ENCODE results near the gene PPFIA2. TPM values are rescaled to one million over a fixed set of nuclear protein-coding genes. Genes with fewer than 3 reads are reported as not detected.

PPFIA2 gene
- total RNA-seq, 5 donors from 2014 or later (not counting 1 experiment from before 2014, with no cell fraction given) = not detected

- no peaks in the 10 kb centered on the region for H3K27me3 ChIP-seq (replicated peaks in 1 of 2; ENCODE audit: control insufficient read depth in 2 of 2, extremely low read depth in 1 of 2, insufficient read depth in 2 of 2, low read length in 1 of 2)
- no peaks in the 10 kb centered on the region for H3K4me1 ChIP-seq (ENCODE audit: control insufficient read depth in 1 of 2, extremely low read depth in 1 of 2, insufficient read depth in 2 of 2, low read length in 2 of 2)
- DNase-seq (no peak), ATAC-seq (replicated peaks in 1 of 4) (no peak)
- ChIA-PET CTCF (no interaction called here), POLR2A (no interaction called here)
- H3K27me3 Mint-ChIP-seq = no peaks in the 10 kb centered on the region
- no peak overlapping the region for H3K4me3 ChIP-seq (ENCODE audit: control insufficient read depth in 1 of 2, extremely low read depth in 1 of 2, low read length in 1 of 2)
- H3K9me3 Mint-ChIP-seq = peaks cover 0 to 8% (median 5%) of the 10 kb centered on the region in 3 donors
- H3K27ac Mint-ChIP-seq = no peak overlapping the region
- no peak overlapping the region for H3K27ac ChIP-seq (ENCODE audit: low read length)
- no peaks in the 10 kb centered on the region for H3K36me3 Mint-ChIP-seq
- H3K4me1 Mint-ChIP-seq = peaks cover 5 to 11% (median 7%) of the 10 kb centered on the region in 3 donors
- no peaks in the 10 kb centered on the region for H3K9me3 ChIP-seq
- no CpG with 5 or more reads among the region's 1 CpG for WGBS (ENCODE audit: insufficient coverage)
- no peaks in the 10 kb centered on the region for H3K36me3 ChIP-seq (ENCODE audit: control insufficient read depth in 2 of 2, extremely low read depth in 1 of 2, insufficient read depth in 1 of 2, low read length in 1 of 2)
- no peak overlapping the region for H3K4me3 Mint-ChIP-seq
Observed at GRCh38 chr12:81518638-81519037, 240.5 kb downstream of the PPFIA2 start.

- H3K27me3 Mint-ChIP-seq = no peaks in the 10 kb centered on the region
- no peak overlapping the region for H3K4me3 Mint-ChIP-seq
- H3K27ac Mint-ChIP-seq = no peak overlapping the region
- no peaks in the 10 kb centered on the region for H3K27me3 ChIP-seq (replicated peaks in 1 of 2; ENCODE audit: control insufficient read depth in 2 of 2, extremely low read depth in 1 of 2, insufficient read depth in 2 of 2, low read length in 1 of 2)
- DNase-seq (no peak), ATAC-seq (replicated peaks in 1 of 4) (no peak)
- H3K9me3 Mint-ChIP-seq = peaks cover 0 to 13% (median 5%) of the 10 kb centered on the region in 3 donors
- H3K27ac ChIP-seq (ENCODE audit: low read length) = no peak overlapping the region
- 86% methylated on average over 1 of the region's 6 CpGs for WGBS (ENCODE audit: insufficient coverage)
- no peaks in the 10 kb centered on the region for H3K9me3 ChIP-seq
- H3K4me1 Mint-ChIP-seq = peaks cover 5 to 11% (median 7%) of the 10 kb centered on the region in 3 donors
- no peaks in the 10 kb centered on the region for H3K36me3 ChIP-seq (ENCODE audit: control insufficient read depth in 2 of 2, extremely low read depth in 1 of 2, insufficient read depth in 1 of 2, low read length in 1 of 2)
- no peaks in the 10 kb centered on the region for H3K4me1 ChIP-seq (ENCODE audit: control insufficient read depth in 1 of 2, extremely low read depth in 1 of 2, insufficient read depth in 2 of 2, low read length in 2 of 2)
- CTCF ChIA-PET = no interaction called here
- H3K36me3 Mint-ChIP-seq = no peaks in the 10 kb centered on the region
- H3K4me3 ChIP-seq (ENCODE audit: control insufficient read depth in 1 of 2, extremely low read depth in 1 of 2, low read length in 1 of 2) = no peak overlapping the region
- POLR2A ChIA-PET = no interaction called here
Observed at GRCh38 chr12:81517296-81517695, 241.9 kb downstream of the PPFIA2 start.

- Histone ChIP-seq H3K4me3 (ENCODE audit: control insufficient read depth in 1 of 2, extremely low read depth in 1 of 2, low read length in 1 of 2) (no peak overlapping the region), H3K9me3 (no peaks in the 10 kb centered on the region), H3K27me3 (replicated peaks in 1 of 2; ENCODE audit: control insufficient read depth in 2 of 2, extremely low read depth in 1 of 2, insufficient read depth in 2 of 2, low read length in 1 of 2) (no peaks in the 10 kb centered on the region), H3K4me1 (ENCODE audit: control insufficient read depth in 1 of 2, extremely low read depth in 1 of 2, insufficient read depth in 2 of 2, low read length in 2 of 2) (no peaks in the 10 kb centered on the region), H3K27ac (ENCODE audit: low read length) (no peak overlapping the region), H3K36me3 (ENCODE audit: control insufficient read depth in 2 of 2, extremely low read depth in 1 of 2, insufficient read depth in 1 of 2, low read length in 1 of 2) (no peaks in the 10 kb centered on the region)
- Mint-ChIP-seq H3K9me3 (peaks cover 0 to 11% (median 4%) of the 10 kb centered on the region in 3 donors), H3K4me3 (no peak overlapping the region), H3K27me3 (no peaks in the 10 kb centered on the region), H3K4me1 (no peaks in the 10 kb centered on the region), H3K36me3 (no peaks in the 10 kb centered on the region), H3K27ac (no peak overlapping the region)
- CTCF ChIA-PET = no interaction called here
- POLR2A ChIA-PET = interaction anchor here in 1 of 2 donors (0.7 kb wide), 1 partner anchor 746 kb away, joined by 3 read pairs; no protein-coding TSS in a partner anchor
- DNase-seq (no peak), ATAC-seq (replicated peaks in 1 of 4) (no peak)
- WGBS (ENCODE audit: insufficient coverage) = 0% methylated on average over 1 of the region's 3 CpGs
Observed at GRCh38 chr12:81502912-81503695, 256.0 kb downstream of the PPFIA2 start.

GRCh38 chr12:81500788-81501187, 258.4 kb downstream of the PPFIA2 start:
- Mint-ChIP-seq H3K36me3 (no peaks in the 10 kb centered on the region), H3K4me3 (no peak overlapping the region), H3K4me1 (no peaks in the 10 kb centered on the region), H3K9me3 (peaks cover 0 to 5% (median 4%) of the 10 kb centered on the region in 3 donors), H3K27me3 (no peaks in the 10 kb centered on the region), H3K27ac (no peak overlapping the region)
- Histone ChIP-seq H3K27me3 (replicated peaks in 1 of 2; ENCODE audit: control insufficient read depth in 2 of 2, extremely low read depth in 1 of 2, insufficient read depth in 2 of 2, low read length in 1 of 2) (no peaks in the 10 kb centered on the region), H3K27ac (ENCODE audit: low read length) (no peak overlapping the region), H3K36me3 (ENCODE audit: control insufficient read depth in 2 of 2, extremely low read depth in 1 of 2, insufficient read depth in 1 of 2, low read length in 1 of 2) (no peaks in the 10 kb centered on the region), H3K4me3 (ENCODE audit: control insufficient read depth in 1 of 2, extremely low read depth in 1 of 2, low read length in 1 of 2) (no peak overlapping the region), H3K4me1 (ENCODE audit: control insufficient read depth in 1 of 2, extremely low read depth in 1 of 2, insufficient read depth in 2 of 2, low read length in 2 of 2) (no peaks in the 10 kb centered on the region), H3K9me3 (no peaks in the 10 kb centered on the region)
- POLR2A ChIA-PET = no interaction called here
- no peak for ATAC-seq (replicated peaks in 1 of 4)
- DNase-seq = no peak
- CTCF ChIA-PET = no interaction called here
- 83% methylated on average over 2 of the region's 2 CpGs for WGBS (ENCODE audit: insufficient coverage)

GRCh38 chr12:81499809-81500208, 259.3 kb downstream of the PPFIA2 start:
- Mint-ChIP-seq H3K27me3 (no peaks in the 10 kb centered on the region), H3K4me3 (no peak overlapping the region), H3K9me3 (peaks cover 0 to 4% (median 3%) of the 10 kb centered on the region in 3 donors), H3K4me1 (no peaks in the 10 kb centered on the region), H3K36me3 (no peaks in the 10 kb centered on the region), H3K27ac (no peak overlapping the region)
- no peaks in the 10 kb centered on the region for H3K4me1 ChIP-seq (ENCODE audit: control insufficient read depth in 1 of 2, extremely low read depth in 1 of 2, insufficient read depth in 2 of 2, low read length in 2 of 2)
- CTCF ChIA-PET = no interaction called here
- DNase-seq = no peak
- POLR2A ChIA-PET = no interaction called here
- H3K27me3 ChIP-seq (replicated peaks in 1 of 2; ENCODE audit: control insufficient read depth in 2 of 2, extremely low read depth in 1 of 2, insufficient read depth in 2 of 2, low read length in 1 of 2) = no peaks in the 10 kb centered on the region
- no peak overlapping the region for H3K27ac ChIP-seq (ENCODE audit: low read length)
- no peaks in the 10 kb centered on the region for H3K36me3 ChIP-seq (ENCODE audit: control insufficient read depth in 2 of 2, extremely low read depth in 1 of 2, insufficient read depth in 1 of 2, low read length in 1 of 2)
- H3K4me3 ChIP-seq (ENCODE audit: control insufficient read depth in 1 of 2, extremely low read depth in 1 of 2, low read length in 1 of 2) = no peak overlapping the region
- no peaks in the 10 kb centered on the region for H3K9me3 ChIP-seq
- no peak for ATAC-seq (replicated peaks in 1 of 4)
- WGBS (ENCODE audit: insufficient coverage) = 50% methylated on average over 2 of the region's 4 CpGs

GRCh38 chr12:81492131-81492720, 266.9 kb downstream of the PPFIA2 start:
- Histone ChIP-seq H3K4me3 (ENCODE audit: control insufficient read depth in 1 of 2, extremely low read depth in 1 of 2, low read length in 1 of 2) (no peak overlapping the region), H3K27ac (ENCODE audit: low read length) (no peak overlapping the region), H3K9me3 (no peaks in the 10 kb centered on the region), H3K27me3 (replicated peaks in 1 of 2; ENCODE audit: control insufficient read depth in 2 of 2, extremely low read depth in 1 of 2, insufficient read depth in 2 of 2, low read length in 1 of 2) (no peaks in the 10 kb centered on the region), H3K4me1 (ENCODE audit: control insufficient read depth in 1 of 2, extremely low read depth in 1 of 2, insufficient read depth in 2 of 2, low read length in 2 of 2) (no peaks in the 10 kb centered on the region), H3K36me3 (ENCODE audit: control insufficient read depth in 2 of 2, extremely low read depth in 1 of 2, insufficient read depth in 1 of 2, low read length in 1 of 2) (no peaks in the 10 kb centered on the region)
- H3K4me1 Mint-ChIP-seq = no peaks in the 10 kb centered on the region
- no peaks in the 10 kb centered on the region for H3K36me3 Mint-ChIP-seq
- ChIA-PET CTCF (no interaction called here), POLR2A (no interaction called here)
- WGBS (ENCODE audit: insufficient coverage) = 55% methylated on average over 1 of the region's 2 CpGs
- no peaks in the 10 kb centered on the region for H3K27me3 Mint-ChIP-seq
- peaks cover 0 to 6% (median 6%) of the 10 kb centered on the region in 3 donors for H3K9me3 Mint-ChIP-seq
- H3K4me3 Mint-ChIP-seq = no peak overlapping the region
- H3K27ac Mint-ChIP-seq = no peak overlapping the region
- no peak for ATAC-seq (replicated peaks in 1 of 4)
- no peak for DNase-seq
